Measurements from ENCODE around the gene PARM1.

The PARM1 gene, protein sequence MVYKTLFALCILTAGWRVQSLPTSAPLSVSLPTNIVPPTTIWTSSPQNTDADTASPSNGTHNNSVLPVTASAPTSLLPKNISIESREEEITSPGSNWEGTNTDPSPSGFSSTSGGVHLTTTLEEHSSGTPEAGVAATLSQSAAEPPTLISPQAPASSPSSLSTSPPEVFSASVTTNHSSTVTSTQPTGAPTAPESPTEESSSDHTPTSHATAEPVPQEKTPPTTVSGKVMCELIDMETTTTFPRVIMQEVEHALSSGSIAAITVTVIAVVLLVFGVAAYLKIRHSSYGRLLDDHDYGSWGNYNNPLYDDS

DNA sequence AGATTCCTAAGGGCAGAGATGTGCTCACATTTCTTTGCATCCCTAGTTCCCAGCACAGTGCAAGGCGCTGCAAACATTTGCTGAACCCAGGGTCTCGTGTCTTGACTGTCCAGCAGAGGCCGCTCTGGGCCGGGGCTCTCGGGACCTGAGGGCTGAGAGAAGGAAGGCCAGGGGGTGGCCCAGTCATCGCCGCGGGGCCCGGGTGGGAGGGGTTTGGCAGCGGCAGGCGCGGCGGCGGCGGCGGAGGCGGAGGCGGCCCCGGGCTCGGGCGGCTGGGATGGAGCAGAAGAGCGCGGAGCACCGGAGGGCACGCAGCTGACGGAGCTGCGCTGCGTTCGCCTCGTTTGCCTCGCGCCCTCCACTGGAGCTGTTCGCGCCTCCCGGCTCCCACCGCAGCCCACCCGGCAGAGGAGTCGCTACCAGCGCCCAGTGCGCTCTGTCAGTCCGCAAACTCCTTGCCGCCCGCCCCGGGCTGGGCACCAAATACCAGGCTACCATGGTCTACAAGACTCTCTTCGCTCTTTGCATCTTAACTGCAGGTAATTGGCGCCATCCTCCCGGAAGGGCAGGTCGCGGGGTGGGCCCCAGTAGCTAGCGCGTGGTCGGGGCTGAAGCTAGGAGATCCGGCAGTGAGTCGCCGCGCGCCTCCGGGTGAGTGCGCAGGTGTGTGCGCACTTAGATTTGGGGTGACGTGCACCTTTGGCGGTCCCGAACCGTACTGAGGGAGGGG is at the start of gene PARM1:
Gene PARM1 (plus strand): TSS at position 285 of the 730 bp plus-strand sequence. CDS start 212 bp downstream, at position 497.
- no peak for DNase-seq (ENCODE audit: insufficient read length, low spot score)
- FAIRE-seq, result no peak

DNA sequence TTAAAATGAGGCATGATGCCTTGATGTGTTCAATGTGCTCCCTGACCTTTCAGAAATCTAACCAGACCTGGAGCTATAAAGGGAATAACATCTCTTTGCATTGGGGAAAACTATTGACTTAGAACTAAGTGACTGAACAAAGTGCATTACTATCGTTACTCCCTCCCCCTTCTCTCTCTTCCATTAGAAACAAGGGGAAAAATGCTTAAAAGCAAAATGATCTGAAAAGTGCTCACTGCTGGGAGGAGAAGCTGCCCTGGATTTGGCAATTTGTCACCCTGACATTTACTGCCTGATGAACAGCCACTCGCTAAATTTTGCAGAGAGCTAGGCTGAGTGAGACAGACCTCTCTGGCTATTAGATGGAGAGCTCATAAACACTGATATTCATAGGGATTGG is 48.6 kb upstream of the PARM1 start:
- FAIRE-seq, result no peak
- DNase-seq (ENCODE audit: insufficient read length, low spot score), result no peak
- no peak for TF ChIP-seq POLR2A (IDR thresholded peaks at IDR 0.05; ENCODE audit: low read depth, low read length)

More for the DNA sequence above, at the start of gene PARM1:
- TF ChIP-seq POLR2A (IDR thresholded peaks at IDR 0.05; ENCODE audit: low read depth, low read length), result no peak

DNA sequence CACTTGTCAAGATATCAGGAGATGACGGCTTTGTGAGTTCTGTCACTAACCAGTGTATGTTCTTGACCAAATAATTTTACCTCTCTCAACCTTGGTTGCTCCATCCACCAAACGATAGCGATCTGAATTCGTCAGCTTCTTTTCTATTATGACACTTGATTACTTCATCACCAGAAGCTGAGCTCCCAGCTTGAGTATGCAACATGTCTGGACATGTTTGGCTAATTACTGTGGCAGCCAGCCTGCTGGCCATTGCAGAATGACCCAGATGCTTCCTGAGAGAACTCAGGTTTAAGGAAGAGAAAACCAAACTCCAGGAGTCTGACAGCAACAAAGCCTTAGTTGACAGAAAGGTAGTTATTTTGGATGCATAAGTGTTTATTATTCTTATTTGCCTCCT is 46.4 kb upstream of the PARM1 start:
- DNase-seq (ENCODE audit: insufficient read length, low spot score), result no peak
- no peak for FAIRE-seq
- TF ChIP-seq POLR2A (IDR thresholded peaks at IDR 0.05; ENCODE audit: low read depth, low read length), result no peak

DNA sequence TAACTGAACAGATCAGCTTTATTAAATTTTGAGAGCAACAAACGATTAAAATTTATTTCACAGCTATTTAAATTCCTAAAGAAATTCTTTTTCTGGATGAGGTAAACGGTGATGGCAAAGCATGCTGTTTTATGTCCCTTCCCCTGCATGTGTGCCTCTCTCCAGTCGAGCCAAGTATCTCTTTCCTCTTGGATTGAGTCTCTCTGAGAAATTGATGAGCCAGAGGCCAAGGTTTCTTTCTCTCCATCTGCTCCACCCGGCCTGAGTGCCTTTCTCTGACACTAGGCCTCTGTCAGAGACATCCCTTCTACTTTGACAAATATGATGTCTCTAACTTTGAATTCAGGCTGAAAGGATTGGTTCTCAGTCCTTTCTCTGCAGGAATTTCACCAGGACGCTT is 42.6 kb upstream of the PARM1 start:
- TF ChIP-seq POLR2A (IDR thresholded peaks at IDR 0.05; ENCODE audit: low read depth, low read length), result no peak
- FAIRE-seq, result no peak
- no peak for DNase-seq (ENCODE audit: insufficient read length, low spot score)

DNA sequence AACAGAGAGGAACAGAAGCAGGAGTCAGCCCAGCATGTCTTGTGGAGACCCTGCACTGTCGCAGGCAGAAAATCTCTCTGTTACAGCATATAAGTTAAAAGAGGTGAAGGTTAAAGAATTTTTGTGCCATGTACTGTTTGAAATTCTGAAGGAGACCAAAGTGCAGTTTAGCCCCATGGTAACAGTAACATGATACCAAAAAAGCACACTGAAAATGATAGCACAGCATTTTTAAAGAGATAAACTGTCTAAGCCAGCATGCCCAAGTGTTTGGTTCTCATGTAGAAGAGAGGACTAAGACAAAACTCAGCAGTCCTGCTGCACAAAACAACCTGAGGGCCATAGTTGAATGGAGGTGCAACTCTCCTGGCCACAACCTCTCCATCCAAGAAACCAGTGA is 41.9 kb upstream of the PARM1 start:
- DNase-seq (ENCODE audit: insufficient read length, low spot score) (no peak), FAIRE-seq (no peak)
- no peak for TF ChIP-seq POLR2A (IDR thresholded peaks at IDR 0.05; ENCODE audit: low read depth, low read length)

DNA sequence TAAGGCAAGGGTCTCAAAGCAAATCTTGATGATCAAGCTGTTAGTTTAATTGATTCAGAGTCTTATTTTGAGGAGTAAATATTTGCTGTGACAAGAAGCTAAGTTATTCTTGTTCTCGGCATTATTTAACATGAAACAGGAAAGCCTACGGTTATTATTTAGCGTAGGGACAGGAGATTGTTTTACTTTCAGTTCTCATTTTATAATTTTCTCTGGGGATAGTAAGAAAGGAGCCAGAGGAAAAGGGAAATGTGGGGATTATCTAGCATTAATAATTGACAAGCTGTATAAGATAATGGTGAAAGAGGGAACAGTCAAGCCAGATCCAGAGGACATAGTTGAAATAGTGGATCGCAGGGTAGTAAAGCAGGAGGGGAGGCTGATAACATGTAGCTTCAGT is 39.7 kb upstream of the PARM1 start:
- DNase-seq (ENCODE audit: insufficient read length, low spot score), result no peak
- no peak for FAIRE-seq
- TF ChIP-seq POLR2A (IDR thresholded peaks at IDR 0.05; ENCODE audit: low read depth, low read length), result no peak

DNA sequence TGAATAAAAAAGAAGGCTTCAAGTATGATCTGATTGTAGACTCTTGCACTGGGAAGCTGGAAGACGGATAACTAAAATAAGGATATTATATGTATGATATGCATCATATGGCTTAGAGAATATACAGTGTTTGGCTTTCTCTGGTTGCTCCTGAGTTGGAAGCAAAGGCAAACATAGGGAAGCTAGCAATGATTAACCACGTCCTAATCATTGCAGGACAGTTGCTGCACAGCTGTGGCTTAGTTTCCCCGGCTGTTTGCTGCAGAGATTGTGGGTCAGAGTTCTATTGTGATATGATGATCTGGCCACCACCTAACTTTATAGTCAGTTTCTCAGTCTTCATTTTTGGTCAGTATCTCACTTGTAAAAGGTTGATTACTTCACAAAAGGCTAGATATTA is 36.3 kb upstream of the PARM1 start:
- DNase-seq (ENCODE audit: insufficient read length, low spot score) (no peak), FAIRE-seq (no peak)

DNA sequence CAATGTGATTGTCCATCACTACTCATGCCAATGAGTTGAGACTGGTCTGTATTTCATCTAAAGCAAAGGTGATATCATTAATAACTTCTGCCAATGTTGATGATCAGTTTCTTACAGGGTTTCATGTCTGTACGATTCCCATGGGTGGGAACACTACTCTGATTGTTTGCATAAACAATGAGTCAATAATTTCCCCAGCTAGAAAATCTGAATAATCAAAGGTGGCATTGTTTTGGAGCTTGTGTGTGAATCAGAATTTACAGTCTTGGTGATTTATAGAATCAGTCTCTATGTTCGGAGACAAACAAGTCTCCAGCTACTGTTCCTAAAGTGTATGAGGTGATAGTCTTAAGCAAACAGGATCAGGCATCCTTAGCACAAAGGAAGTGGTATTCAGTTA is 35.5 kb upstream of the PARM1 start:
- no peak for FAIRE-seq
- no peak for DNase-seq (ENCODE audit: insufficient read length, low spot score)
- TF ChIP-seq POLR2A (IDR thresholded peaks at IDR 0.05; ENCODE audit: low read depth, low read length), result no peak

More for the DNA sequence above, 36.3 kb upstream of the PARM1 start:
- no peak for TF ChIP-seq POLR2A (IDR thresholded peaks at IDR 0.05; ENCODE audit: low read depth, low read length)

DNA sequence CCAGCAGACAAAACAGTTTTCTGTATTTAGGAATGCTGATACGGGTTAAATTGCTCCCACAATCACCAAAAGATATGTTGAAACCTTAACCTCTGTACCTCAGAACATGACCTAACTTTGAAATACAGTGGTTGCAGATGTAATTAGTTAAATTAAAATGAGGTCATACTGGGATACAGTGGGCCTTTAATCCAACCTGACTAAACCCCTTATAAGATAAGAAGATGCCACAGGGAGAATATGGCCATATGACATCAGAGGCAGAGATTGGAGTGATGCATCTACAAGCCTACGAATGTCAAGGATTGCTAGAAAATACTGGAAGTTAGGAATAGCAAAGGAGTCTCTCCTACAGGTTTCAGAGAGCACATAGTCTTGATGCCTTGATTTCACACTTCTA is 32.1 kb upstream of the PARM1 start:
- DNase-seq (ENCODE audit: insufficient read length, low spot score), result no peak
- FAIRE-seq, result no peak
- no peak for TF ChIP-seq POLR2A (IDR thresholded peaks at IDR 0.05; ENCODE audit: low read depth, low read length)

DNA sequence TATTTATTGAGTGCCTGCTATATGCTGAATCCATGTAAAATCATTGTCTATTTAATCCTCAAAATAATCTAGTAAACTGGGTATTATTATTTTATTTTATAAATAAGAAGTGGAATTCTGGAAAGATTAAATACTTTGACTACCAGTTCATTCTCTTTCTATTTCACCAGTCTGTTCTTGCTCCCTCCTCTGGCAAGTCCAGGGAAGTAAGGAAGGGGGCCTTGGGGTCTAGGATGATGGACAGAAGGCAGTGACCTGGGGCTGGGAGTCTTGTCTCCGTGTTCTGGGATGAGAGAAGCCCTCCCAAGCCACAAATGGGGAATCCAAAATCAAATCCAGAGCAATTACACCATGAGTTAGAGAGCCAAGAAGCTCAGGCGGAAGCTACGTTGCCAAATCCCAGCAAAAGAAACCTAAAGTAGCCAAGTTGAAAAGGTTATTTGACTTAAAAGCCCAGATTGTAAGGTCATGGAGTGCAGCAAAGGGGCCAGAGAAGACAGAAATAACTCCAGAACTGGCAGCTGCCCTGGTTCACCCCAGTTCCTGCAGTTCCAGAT is 28.3 kb upstream of the PARM1 start:
- no peak for FAIRE-seq
- no peak for DNase-seq (ENCODE audit: insufficient read length, low spot score)
- TF ChIP-seq POLR2A (IDR thresholded peaks at IDR 0.05; ENCODE audit: low read depth, low read length), result no peak

DNA sequence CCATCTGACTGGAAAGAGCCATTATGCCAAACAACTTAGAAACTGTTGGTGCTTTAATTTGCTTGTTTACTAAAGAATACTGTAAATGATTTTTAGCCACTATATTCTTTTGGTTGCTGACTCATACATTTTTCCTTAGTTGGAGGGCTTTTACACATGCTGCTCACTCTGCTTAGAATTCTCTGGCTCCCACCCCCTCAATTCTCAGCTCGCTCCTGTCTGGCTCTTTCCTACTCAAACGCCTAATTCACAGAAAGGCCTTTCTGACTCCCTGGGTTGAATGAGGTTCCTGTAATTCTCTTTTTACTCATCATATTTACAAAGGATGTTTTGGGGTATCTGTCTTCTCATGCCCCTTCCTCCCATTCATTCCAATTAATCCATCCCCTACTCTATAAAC is 26.1 kb upstream of the PARM1 start:
- TF ChIP-seq POLR2A (IDR thresholded peaks at IDR 0.05; ENCODE audit: low read depth, low read length), result no peak
- DNase-seq (ENCODE audit: insufficient read length, low spot score) (no peak), FAIRE-seq (no peak)

DNA sequence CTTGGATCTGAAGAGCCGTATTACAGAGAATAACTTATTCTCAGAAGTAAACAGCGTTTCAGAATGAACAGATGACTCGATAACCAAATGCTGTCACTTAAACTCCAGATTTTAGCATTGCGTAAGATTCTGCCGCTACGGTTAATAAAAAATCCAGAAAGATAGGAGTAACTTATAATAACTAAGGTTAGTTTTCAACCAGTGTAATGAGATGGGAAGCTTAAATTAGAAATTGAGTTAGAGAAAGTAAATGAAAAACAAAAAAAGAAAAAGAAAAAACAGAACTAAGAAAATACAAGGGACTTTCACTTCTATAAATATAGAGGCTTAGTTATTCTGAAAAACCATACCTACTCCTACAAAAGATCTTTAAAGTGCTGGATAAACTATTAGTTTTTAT is 13.1 kb upstream of the PARM1 start:
- DNase-seq (ENCODE audit: insufficient read length, low spot score), result no peak
- TF ChIP-seq POLR2A (IDR thresholded peaks at IDR 0.05; ENCODE audit: low read depth, low read length), result no peak
- no peak for FAIRE-seq

DNA sequence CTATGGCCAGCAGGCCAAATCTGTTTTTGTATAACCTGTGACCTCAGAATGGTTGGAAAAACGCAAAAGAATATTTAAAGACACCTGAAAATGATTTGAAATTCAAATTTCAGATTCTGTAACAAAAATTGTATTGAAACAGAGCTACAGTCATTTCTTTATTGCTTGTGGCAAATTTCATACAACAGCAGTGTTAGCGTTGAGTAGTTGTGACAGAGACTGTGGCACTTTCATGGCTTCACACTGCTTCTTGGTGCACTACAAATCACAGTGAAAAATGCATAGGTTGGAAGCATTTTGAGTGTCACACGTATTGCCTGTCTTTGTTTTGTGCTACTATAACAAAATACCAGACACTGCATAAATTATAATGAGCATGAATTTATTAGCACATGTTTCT is 12.2 kb upstream of the PARM1 start:
- FAIRE-seq (no peak), DNase-seq (ENCODE audit: insufficient read length, low spot score) (no peak)
- TF ChIP-seq POLR2A (IDR thresholded peaks at IDR 0.05; ENCODE audit: low read depth, low read length), result no peak

DNA sequence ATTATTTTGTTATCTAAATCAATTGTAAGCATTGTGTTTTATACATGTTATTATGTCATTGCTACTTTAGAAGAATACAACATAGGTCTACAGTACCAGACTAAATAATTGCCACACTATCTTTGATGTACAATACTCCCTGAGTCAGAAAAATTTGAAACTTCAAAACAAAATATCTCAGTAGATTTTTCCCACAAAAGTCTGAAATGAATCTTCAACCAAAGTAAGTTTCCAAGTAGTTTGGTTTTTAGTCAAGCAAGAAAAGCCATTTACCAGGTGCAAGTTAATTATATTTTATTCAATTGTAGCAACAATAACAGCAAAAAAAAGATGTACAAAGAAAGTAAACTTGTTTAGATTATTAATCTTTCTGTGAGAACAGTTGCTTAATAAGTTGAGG is 11.4 kb upstream of the PARM1 start:
- TF ChIP-seq POLR2A (IDR thresholded peaks at IDR 0.05; ENCODE audit: low read depth, low read length), result no peak
- no peak for DNase-seq (ENCODE audit: insufficient read length, low spot score)
- FAIRE-seq, result no peak

DNA sequence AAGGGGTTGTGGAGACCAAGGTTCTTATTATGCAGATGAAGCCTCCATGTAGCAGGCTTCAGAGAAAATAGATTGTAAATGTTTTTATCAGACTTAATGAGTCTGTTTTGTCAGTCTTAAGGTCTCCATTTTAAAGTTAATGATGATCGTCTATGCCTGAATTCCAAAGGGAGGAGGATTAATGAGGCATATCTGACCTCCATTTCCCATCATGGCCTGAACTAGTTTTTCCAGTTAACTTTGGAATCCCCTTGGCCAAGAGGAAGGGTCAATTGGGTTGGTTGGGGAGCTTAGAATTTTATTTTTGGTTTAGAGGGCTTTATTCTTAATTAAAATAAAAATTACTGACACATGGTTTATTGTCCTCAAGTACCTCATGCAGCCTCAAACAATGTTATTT is 6.9 kb upstream of the PARM1 start:
- DNase-seq (ENCODE audit: insufficient read length, low spot score) (no peak), FAIRE-seq (no peak)
- TF ChIP-seq POLR2A (IDR thresholded peaks at IDR 0.05; ENCODE audit: low read depth, low read length), result no peak
